ENCODE results near the gene PANX1.

PANX1 gene

GRCh38 chr11:94103471-94103870, 25.2 kb upstream of the PANX1 start:
- no peak overlapping the region for H3K9ac ChIP-seq (ENCODE audit: insufficient read length, low read depth)
- H3K4me1 ChIP-seq (ENCODE audit: insufficient read depth, insufficient read length), result no peaks in the 10 kb centered on the region
- no peak for DNase-seq (ENCODE audit: low read depth, low spot score)
- H3K9me3 ChIP-seq (ENCODE audit: insufficient read depth, low read length), result peaks cover 10% of the 10 kb centered on the region
- no peak overlapping the region for H3K4me3 ChIP-seq (ENCODE audit: insufficient read length, low read depth)
- TF ChIP-seq YY1 (IDR thresholded peaks at IDR 0.05; ENCODE audit: insufficient read depth, insufficient read length) (no peak), ZNF274 (IDR thresholded peaks at IDR 0.05; ENCODE audit: low read depth, low read length) (no peak), SUZ12 (IDR thresholded peaks at IDR 0.05; ENCODE audit: extremely low read depth, insufficient read depth, insufficient read length) (no peak)
- H3K27me3 ChIP-seq (ENCODE audit: insufficient read depth, insufficient read length), result no peaks in the 10 kb centered on the region
- no peaks in the 10 kb centered on the region for H3K36me3 ChIP-seq (ENCODE audit: insufficient read depth, insufficient read length, low read length)

- DNase-seq (ENCODE audit: low read depth, low spot score), result no peak
- no peak for TF ChIP-seq ZNF274 (IDR thresholded peaks at IDR 0.05; ENCODE audit: low read depth, low read length)
- TF ChIP-seq YY1 (IDR thresholded peaks at IDR 0.05; ENCODE audit: insufficient read depth, insufficient read length), result no peak
- no peak for TF ChIP-seq SUZ12 (IDR thresholded peaks at IDR 0.05; ENCODE audit: extremely low read depth, insufficient read depth, insufficient read length)
- Histone ChIP-seq H3K9ac (ENCODE audit: insufficient read length, low read depth) (no peak overlapping the region), H3K4me3 (ENCODE audit: insufficient read length, low read depth) (no peak overlapping the region), H3K27me3 (ENCODE audit: insufficient read depth, insufficient read length) (no peaks in the 10 kb centered on the region), H3K9me3 (ENCODE audit: insufficient read depth, low read length) (peaks cover 16% of the 10 kb centered on the region), H3K4me1 (ENCODE audit: insufficient read depth, insufficient read length) (no peaks in the 10 kb centered on the region), H3K36me3 (ENCODE audit: insufficient read depth, insufficient read length, low read length) (no peaks in the 10 kb centered on the region)
Measured at GRCh38 chr11:94104734-94105133, 23.9 kb upstream of the PANX1 start.

GRCh38 chr11:94106716-94107115, 21.9 kb upstream of the PANX1 start:
- no peak for TF ChIP-seq ZNF274 (IDR thresholded peaks at IDR 0.05; ENCODE audit: low read depth, low read length)
- no peak for TF ChIP-seq YY1 (IDR thresholded peaks at IDR 0.05; ENCODE audit: insufficient read depth, insufficient read length)
- TF ChIP-seq SUZ12 (IDR thresholded peaks at IDR 0.05; ENCODE audit: extremely low read depth, insufficient read depth, insufficient read length), result no peak
- H3K27me3 ChIP-seq (ENCODE audit: insufficient read depth, insufficient read length), result no peaks in the 10 kb centered on the region
- no peak overlapping the region for H3K9ac ChIP-seq (ENCODE audit: insufficient read length, low read depth)
- no peaks in the 10 kb centered on the region for H3K4me1 ChIP-seq (ENCODE audit: insufficient read depth, insufficient read length)
- no peak overlapping the region for H3K4me3 ChIP-seq (ENCODE audit: insufficient read length, low read depth)
- H3K9me3 ChIP-seq (ENCODE audit: insufficient read depth, low read length), result peaks cover 9% of the 10 kb centered on the region; the same call in 1 of the 2 replicates
- no peaks in the 10 kb centered on the region for H3K36me3 ChIP-seq (ENCODE audit: insufficient read depth, insufficient read length, low read length)
- no peak for DNase-seq (ENCODE audit: low read depth, low spot score)

GRCh38 chr11:94107363-94107762, 21.3 kb upstream of the PANX1 start:
- TF ChIP-seq SUZ12 (IDR thresholded peaks at IDR 0.05; ENCODE audit: extremely low read depth, insufficient read depth, insufficient read length), result no peak
- TF ChIP-seq ZNF274 (IDR thresholded peaks at IDR 0.05; ENCODE audit: low read depth, low read length), result no peak
- no peak for TF ChIP-seq YY1 (IDR thresholded peaks at IDR 0.05; ENCODE audit: insufficient read depth, insufficient read length)
- peaks cover 9% of the 10 kb centered on the region; the same call in 1 of the 2 replicates for H3K9me3 ChIP-seq (ENCODE audit: insufficient read depth, low read length)
- no peak for DNase-seq (ENCODE audit: low read depth, low spot score)

GRCh38 chr11:94111241-94111640, 17.4 kb upstream of the PANX1 start:
- Histone ChIP-seq H3K4me3 (ENCODE audit: insufficient read length, low read depth) (no peak overlapping the region), H3K4me1 (ENCODE audit: insufficient read depth, insufficient read length) (no peaks in the 10 kb centered on the region), H3K9ac (ENCODE audit: insufficient read length, low read depth) (no peak overlapping the region), H3K36me3 (ENCODE audit: insufficient read depth, insufficient read length, low read length) (no peaks in the 10 kb centered on the region), H3K27me3 (ENCODE audit: insufficient read depth, insufficient read length) (no peaks in the 10 kb centered on the region), H3K9me3 (ENCODE audit: insufficient read depth, low read length) (peaks cover 9% of the 10 kb centered on the region; the same call in 1 of the 2 replicates)
- TF ChIP-seq YY1 (IDR thresholded peaks at IDR 0.05; ENCODE audit: insufficient read depth, insufficient read length) (no peak), SUZ12 (IDR thresholded peaks at IDR 0.05; ENCODE audit: extremely low read depth, insufficient read depth, insufficient read length) (no peak), ZNF274 (IDR thresholded peaks at IDR 0.05; ENCODE audit: low read depth, low read length) (no peak)
- DNase-seq (ENCODE audit: low read depth, low spot score), result no peak

More at GRCh38 chr11:94107363-94107762, 21.3 kb upstream of the PANX1 start:
- Histone ChIP-seq H3K36me3 (ENCODE audit: insufficient read depth, insufficient read length, low read length) (no peaks in the 10 kb centered on the region), H3K4me3 (ENCODE audit: insufficient read length, low read depth) (no peak overlapping the region), H3K9ac (ENCODE audit: insufficient read length, low read depth) (no peak overlapping the region), H3K4me1 (ENCODE audit: insufficient read depth, insufficient read length) (no peaks in the 10 kb centered on the region), H3K27me3 (ENCODE audit: insufficient read depth, insufficient read length) (no peaks in the 10 kb centered on the region)

GRCh38 chr11:94111660-94112059, 17.0 kb upstream of the PANX1 start:
- TF ChIP-seq YY1 (IDR thresholded peaks at IDR 0.05; ENCODE audit: insufficient read depth, insufficient read length) (no peak), ZNF274 (IDR thresholded peaks at IDR 0.05; ENCODE audit: low read depth, low read length) (no peak), SUZ12 (IDR thresholded peaks at IDR 0.05; ENCODE audit: extremely low read depth, insufficient read depth, insufficient read length) (no peak)
- Histone ChIP-seq H3K36me3 (ENCODE audit: insufficient read depth, insufficient read length, low read length) (no peaks in the 10 kb centered on the region), H3K4me3 (ENCODE audit: insufficient read length, low read depth) (no peak overlapping the region), H3K9me3 (ENCODE audit: insufficient read depth, low read length) (peaks cover 9% of the 10 kb centered on the region; the same call in 1 of the 2 replicates), H3K27me3 (ENCODE audit: insufficient read depth, insufficient read length) (no peaks in the 10 kb centered on the region), H3K4me1 (ENCODE audit: insufficient read depth, insufficient read length) (no peaks in the 10 kb centered on the region), H3K9ac (ENCODE audit: insufficient read length, low read depth) (no peak overlapping the region)
- DNase-seq (ENCODE audit: low read depth, low spot score), result no peak

GRCh38 chr11:94112206-94112953, 16.3 kb upstream of the PANX1 start:
- Histone ChIP-seq H3K27me3 (ENCODE audit: insufficient read depth, insufficient read length) (no peaks in the 10 kb centered on the region), H3K4me3 (ENCODE audit: insufficient read length, low read depth) (no peak overlapping the region), H3K9ac (ENCODE audit: insufficient read length, low read depth) (no peak overlapping the region), H3K36me3 (ENCODE audit: insufficient read depth, insufficient read length, low read length) (no peaks in the 10 kb centered on the region), H3K4me1 (ENCODE audit: insufficient read depth, insufficient read length) (no peaks in the 10 kb centered on the region), H3K9me3 (ENCODE audit: insufficient read depth, low read length) (peaks cover 9% of the 10 kb centered on the region; the same call in 1 of the 2 replicates)
- DNase-seq (ENCODE audit: low read depth, low spot score), result no peak
- TF ChIP-seq ZNF274 (IDR thresholded peaks at IDR 0.05; ENCODE audit: low read depth, low read length), result no peak
- no peak for TF ChIP-seq YY1 (IDR thresholded peaks at IDR 0.05; ENCODE audit: insufficient read depth, insufficient read length)
- no peak for TF ChIP-seq SUZ12 (IDR thresholded peaks at IDR 0.05; ENCODE audit: extremely low read depth, insufficient read depth, insufficient read length)
